NCI-H2227 (cell line): ENCODE data around the gene EXD3.
A peak's percentile ranks its signal among the peaks of the same experiment; 100 is the strongest.
"Not testable (repeated sequence)": the region's sequence is repeated elsewhere in the genome, so short reads cannot be mapped to it uniquely, and the experiment has no call there.

Source experiments
- DNase-seq: peaks from one replicate; lab custom pipeline; 2025; ENCODE audit not compliant: unreplicated experiment; lab: John Stamatoyannopoulos, UW

EXD3 gene, protein sequence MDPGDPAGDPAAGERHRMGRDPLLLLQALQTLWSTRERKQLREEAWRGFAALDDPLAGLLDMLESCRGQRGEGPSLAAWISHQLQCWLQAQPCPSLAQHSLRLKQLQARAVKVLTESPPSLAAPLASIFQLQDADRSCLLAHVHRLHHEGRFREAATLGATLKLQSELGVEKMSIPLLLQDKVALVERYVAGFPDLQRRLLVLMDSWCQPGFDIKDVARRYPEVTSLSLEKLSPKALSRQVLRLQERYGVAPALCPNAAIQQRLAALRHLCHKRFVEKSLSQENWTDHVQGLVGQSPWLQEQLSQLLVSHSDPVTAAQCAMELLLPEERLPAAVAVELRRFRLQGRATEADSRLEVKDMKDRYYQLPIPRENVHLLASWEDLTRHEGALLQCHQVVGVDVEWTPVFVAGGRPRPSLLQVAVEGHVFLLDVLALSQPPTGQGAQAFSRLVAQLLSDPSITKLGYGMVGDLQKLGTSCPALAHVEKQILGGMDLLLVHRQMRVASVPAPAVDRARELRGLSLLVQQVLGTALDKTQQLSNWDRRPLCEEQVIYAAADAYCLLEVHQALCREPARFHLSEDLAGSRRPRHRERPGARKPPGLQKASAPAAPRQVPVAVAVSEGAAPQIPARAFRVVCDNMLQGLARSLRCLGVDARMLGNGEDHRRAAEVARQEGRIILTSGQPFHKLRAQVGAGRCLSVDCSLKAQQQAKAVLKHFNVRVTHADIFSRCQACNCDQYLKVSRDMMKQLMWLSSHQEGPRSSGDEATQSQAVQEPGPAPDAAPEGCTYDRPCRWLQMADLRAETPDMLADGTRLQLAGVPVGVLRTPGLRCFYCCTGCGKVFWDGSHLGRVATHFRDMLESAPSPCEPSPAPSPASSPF

DNA sequence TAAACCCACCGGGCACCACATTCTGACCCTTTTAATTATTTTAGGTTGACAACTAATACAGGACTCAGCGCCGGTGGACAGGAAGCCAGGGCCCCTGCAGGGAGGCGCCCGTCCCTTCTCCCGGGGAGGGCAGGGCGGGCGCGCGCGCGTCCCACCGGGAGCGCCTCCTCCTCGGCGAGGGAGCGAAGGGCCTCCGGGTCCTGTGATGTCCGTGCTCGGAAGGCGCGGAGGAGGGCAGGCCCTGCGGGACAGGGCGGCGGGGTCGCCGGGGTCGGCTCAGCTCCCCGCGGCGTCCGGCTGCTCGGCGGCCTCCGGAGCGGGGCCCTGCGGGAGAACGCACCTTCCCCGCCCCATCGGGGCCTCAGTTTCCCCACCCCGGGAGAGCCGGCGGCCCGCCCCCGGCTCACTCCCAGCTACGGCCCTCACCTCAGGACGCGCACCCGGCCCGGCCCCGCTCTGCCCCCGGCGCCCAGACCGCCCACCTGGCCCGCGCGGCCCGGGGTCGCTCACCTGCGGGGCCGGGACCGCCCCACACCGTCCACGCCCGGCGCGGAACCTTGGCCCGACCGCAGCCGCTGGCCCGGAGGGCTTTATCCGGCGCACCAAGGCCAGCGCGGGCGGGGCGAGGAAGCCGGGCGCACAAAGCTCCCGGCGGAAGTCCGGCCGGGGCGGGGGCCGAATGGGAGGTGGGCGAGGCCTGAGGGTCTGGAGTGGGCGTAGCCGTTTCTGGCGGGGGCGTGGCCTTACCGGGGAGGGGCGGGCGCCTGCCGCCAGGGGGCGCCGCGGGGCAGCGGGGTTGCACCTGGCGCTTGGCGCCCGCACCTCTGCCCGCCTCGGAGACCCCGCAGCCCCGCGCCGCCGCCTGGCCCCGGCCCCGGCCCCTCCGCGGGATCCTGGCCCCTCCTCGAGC is at the start of gene EXD3, which contains the start of gene NOXA1:
EXD3 (minus strand) TSS at position 559 of the 910 bp plus-strand sequence. CDS start 27,805 bp downstream, outside the sequence.
NOXA1 (plus strand) TSS at position 790 of the 910 bp plus-strand sequence. CDS start 137 bp downstream, outside the sequence.
- peak; percentile 94 for DNase-seq

DNA sequence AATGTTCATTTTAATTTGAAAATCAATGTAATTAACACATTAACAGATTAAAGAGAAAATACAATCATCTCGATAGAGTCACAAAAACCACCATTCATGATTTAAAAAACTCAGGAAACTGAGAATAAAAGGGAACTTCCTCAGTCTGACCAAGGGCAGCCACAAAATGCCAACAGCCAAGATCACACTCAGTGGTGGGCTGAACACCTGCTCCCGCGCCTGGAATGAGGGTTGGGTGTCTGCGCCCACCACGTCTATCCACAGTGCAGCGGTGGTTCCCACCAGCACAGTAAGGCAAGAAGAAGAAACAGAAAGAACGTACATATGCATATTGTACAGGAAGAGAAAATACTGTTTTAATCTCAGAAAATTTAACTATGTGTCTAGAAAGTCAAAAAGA is 47.8 kb upstream of the EXD3 start:
- DNase-seq = no peak

DNA sequence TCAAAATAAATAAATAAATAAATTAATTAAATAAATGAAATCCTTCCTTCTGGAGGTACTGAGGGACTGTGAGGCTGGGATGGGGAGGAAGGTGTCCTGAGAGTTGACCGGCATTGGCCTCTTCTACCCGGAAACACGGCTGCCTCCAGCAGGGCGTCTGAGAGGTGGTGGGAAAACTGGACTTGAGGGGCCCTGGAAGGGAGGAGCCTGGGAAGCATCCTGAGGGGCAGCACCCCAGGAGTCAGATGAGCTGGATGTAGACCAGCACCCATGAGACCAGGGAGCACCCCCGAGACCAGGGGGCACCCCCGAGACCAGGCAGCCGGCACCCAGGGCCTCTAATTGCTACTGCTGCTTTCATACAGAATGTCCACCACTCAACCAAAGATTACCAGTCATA is 44.9 kb upstream of the EXD3 start:
- DNase-seq = no peak

DNA sequence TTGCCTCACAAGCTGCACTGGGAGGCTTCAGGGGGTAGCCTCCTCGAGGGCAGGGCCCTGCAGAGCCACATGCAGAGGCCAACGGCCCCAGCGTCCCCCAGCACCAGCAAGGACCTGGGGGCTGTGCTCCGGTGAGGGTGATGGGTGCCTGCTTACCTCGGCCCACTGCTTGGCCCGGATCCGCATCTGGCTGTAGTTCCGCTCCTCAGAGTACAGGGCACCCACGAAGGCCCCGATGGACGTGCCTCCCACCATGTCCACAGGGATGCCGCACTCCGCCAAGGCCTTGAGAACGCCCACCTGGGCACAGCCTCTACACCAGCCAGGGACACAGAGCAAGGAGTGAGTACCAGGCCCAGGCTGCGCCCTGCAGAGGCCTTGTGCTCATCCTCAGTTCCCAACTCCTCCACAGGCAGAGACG is 44.2 kb upstream of the EXD3 start:
- no peak for DNase-seq

DNA sequence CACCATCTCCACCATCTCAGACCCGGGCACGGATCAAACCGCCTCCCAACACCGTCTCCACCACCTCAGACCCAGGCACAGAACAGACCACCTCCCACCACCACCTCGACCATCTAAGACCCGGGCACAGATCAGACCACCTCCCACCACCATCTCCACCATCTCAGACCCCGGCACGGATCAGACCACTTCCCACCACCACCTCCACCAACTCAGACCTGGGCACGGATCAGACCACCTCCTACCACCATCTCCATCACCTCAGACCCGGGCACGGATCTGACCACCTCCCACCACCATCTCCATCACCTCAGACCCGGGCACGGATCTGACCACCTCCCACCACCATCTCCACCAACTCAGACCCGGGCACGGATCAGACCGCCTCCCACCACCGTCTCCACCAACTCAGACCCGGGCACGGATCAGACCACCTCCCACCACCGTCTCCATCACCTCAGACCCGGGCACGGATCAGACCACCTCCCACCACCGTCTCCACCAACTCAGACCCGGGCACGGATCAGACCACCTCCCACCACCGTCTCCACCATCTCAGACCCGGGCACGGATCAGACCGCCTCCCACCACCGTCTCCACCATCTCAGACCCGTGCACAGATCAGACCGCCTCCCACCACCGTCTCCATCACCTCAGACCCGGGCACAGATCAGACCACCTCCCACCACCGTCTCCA is 43.6 kb upstream of the EXD3 start:
- not testable (repeated sequence) for DNase-seq

DNA sequence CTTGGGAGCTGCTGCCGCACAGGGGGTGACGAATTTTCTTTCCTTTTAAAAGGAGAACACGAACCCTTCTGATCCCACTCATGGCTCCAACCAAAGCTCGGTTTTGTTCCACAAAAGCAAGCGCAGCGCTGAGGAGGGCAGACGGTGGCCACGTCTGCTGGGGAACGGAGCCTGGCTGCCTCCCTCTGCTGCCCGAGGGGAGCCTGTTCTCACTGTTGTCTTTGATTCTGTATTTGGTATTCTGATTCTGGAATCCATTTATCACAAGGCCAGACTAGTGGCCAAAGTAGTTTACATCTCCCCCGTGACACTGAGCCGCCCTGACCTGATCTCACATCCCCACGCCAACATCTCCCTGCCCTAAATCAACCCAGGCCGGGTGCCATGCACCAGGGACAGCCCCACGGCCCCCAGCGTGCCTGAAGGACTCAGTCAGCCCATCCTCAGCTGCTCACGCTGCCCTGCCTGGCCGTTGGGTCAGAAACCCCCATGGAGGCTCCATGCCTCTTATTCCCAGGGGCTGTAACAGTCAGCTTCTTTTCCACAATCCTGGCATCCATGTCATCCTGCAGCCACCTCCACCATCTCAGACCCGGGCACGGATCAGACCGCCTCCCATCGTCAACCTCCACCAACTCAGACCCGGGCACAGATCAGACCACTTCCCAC is 42.9 kb upstream of the EXD3 start:
- DNase-seq = no peak

DNA sequence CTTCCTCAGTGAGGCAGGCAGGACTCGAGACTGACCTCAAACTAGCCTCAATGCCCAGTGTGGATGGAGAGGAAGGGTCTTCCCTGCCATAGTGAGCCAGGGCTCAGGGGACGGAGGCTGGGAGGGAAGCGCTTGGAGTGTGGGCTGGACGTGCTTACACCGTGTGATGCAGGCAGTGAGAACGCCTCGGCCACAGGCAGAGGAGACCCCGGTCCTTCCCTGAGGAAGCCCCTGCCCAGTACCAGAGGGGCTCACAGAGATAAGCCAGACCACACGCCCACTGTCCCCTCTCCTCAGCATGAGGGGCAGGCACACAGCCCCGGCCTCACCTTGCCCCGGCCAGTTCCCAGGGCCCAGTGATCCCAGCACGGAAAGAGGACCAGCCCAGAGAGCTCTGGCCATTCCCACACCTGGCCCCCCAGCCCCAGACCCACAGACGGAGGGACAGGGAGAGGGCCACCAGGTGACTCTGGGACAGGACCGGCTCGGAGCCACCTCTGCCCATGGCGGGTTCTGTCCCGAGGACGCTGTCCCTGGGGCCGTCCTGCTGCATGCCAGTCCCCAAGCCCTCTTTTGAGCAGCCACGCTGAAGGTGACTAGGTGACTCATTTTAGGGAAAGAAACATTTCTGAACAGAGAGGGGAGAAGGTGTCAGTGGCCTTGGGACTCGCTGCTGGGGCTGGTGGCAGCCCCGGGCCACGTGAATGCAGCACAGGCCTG is 42.2 kb upstream of the EXD3 start:
- no peak for DNase-seq

DNA sequence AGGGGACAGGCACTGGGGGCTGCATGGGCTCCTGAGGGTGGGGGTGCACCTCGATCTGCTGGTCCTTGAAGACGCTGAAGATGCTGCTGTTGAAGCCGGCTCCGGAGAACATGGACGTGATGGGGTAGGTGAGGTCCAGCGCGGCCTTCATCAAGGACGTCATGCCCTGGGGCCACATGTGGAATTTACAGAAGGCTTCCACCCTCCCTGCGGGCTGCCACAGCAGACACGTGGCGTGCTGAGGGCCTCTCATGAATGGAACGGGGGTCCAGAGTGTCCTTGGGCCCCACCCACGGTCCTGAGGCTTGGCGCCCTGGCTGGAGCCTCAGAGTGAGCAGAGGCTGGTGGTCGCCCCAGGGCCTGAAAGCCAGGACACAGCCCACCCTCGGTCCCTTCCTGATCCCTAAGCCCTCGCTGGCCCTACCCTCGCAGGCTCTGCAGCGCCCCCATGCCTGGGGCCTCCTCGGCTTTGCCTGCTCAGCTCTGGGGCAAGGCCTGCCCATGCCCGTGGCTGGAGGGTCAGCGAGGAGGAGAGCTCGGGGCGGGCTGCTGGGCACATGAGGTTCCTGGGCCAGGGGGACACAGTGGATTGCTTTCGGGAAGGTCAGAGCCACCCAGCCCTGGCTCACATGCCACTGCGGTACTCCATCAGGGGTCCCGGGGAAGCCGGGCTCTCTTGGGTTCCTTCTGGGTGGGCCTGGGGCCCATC is 41.5 kb upstream of the EXD3 start:
- DNase-seq = no peak

DNA sequence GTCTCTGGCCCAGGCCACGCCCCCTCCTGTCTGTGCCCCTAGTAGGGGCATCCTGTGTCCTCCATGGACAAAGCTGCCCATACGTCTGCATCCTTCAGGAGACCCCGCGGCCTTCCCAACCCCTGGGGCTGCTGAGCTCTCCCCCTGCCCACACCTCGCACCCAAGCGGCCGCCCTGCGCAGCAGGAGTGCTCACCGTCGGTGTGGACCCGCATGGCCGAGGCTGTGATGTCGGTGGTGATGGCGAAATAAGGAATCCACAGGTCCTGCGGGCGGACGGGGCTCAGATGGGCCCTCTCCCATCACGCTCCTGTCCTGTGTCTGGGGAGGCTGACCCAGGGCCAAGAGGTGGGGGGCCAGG is 40.9 kb upstream of the EXD3 start:
- DNase-seq = no peak

DNA sequence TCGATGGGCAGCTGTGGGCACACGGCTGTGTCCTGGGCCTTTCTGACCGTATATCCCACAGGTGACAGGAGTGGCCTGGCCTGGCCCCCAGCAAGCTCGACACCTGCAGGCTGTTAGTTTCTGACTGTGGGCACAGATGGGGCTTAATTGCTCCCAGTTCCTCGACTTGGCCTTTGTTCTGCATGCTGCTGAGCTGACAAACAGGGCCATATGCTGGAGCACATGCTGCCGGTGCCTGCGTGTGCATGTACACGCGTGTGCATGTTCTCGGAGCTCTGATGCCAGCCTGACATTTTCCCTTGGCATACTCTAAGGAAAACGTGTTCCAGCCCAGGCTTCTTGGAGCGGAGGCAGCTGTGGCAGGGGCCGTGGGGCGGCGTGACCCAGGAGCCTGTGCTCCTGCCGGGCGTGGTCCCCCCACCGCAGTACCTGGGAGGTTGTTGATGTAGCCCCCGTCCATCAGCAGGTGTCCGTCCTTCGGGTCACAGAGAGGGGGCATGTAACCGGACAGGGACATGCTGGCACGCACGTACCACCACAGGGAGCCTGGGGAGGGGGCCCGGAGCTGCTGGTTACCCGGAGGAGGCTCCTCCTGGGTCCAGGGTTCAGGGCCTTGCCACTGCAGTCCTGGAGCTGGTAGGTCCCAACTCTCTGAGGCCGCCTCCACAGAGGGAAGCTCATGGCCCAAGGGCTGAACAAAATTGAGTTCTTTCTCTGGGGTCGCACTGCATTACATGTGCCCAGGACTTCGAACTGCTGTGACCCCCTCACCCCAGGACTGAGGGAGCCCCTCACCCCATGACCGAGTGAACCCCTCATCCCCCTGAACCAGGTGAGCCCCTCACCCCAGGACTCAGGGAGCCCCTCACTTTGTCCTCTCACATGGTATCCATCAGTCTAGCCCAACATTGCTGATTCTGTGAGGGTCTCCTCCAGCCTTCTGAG is 40.3 kb upstream of the EXD3 start:
- DNase-seq = no peak

DNA sequence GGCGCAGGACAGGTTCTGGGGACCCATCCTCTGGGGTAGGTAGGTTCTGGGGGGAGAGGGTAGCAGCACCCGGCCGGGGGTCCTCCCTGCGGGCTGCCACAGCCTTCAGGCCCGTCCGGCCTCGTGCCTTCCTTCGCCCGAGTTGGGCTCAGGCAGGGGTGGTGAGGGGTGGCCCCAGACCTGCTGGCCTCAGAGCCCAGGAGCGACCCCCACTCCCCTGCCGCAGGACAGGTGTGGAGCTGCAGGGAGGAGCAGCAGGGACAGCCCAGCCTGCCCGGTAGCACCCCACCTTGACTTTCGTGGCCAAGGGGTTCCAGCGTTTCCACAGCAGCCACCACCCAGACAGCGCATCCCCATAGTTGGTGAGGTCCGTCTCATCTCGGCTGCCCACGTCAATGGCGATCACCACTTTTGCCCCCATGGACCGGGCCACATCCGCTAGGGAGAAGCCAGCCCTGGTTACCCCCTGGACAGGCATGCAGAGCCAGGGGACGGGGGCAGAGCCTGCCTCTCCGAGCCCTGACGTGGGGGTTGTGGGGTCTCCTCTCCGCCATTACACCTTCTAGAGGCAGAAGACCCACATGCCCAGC is 39.5 kb upstream of the EXD3 start:
- DNase-seq = no peak

DNA sequence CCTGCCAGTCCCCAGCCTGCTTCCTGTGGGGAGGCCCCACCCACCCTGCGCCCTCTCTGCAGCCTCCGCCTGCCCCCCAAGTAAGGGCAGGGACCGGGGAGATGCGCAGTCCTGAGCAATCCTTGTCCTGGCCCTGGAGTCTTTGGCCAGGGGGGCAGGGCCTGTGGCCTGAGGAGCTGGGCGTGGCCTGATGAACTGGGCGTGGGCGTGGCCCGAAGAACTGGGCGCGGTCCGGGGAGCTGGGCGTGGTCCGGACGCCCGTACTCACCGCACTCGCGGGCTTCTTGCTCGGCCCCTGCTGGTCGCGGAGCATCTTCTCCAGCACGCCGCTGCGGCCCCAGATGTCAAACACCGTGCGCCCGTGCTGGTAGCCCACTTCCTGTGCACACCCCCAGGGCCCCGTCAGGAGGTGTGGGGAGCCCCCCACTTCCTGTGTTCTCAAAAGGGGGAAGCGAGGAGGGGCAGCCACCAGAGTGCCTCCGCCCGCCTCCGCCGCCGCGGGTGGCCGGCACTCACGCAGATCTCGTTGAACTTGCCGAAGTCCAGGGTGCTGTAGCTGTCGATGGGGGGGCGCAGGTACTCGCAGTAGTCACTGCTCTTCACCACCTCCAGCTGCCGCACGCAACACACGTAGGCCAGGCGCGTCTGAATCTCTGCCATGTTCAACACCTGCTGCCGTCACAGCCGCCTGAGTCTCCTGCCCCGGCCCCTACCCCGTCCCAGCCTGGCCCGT is 38.9 kb upstream of the EXD3 start:
- no peak for DNase-seq

DNA sequence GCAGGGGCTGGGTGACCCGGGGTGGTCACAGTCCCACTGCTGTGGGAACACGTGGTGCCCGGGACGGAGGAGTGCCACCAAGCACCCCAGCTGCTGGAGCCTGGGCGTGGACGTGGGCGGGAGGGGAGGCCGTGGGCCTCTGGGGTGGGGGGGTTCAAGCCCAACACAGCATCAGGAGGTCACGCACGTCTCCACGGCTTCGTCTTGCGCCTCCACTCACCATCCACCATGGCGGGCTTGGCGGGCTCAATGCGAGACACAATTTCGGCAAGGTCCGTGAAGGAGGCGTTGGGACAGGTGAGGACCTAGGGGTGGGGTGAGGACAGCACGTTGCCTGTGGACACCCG is 38.3 kb upstream of the EXD3 start:
- no peak for DNase-seq

DNA sequence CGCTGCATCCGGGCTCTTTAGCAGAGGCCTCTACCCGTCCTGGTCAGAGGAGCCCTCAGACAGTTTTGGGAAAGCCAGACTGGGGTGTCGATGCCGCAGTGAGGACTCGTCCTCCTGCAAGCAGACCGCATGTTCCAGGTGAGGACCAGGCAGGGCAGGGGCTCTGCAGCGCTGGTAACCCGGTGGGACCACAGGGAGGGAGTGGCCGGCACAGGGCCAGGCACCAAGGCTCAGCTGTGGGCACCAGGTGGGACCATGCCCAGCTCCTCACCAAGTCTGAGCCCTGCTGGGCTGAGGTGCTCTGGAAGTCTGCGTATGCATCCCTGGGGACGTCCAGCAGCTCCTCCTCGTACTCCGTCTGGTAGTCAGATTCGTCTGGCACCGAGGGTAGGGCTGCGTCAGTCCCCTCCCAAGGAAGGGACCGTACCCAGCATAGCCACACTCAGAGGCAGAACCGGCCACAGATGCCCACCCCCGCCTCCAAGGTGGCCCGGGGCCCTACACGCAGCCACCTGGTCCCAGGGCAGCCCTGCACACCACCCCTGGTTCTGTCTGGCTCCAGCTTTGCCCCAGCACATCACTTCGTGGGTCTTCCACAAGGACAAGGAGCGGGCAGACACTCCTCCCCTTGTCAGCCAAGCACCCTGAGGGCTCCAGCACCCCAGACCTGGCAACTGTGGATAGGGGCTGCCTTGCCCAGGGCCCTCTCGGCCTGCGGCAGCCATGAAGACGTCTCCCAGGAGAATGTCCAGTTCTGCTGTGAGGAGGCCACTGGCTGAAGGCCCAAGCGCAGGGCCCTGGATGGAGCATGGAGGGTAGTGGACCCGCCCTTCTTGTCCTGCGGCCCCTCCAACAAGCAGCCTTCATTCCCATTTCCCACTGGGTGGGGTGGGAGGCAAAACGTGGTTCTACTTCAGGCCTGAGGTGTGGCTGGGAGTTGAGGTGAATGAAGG is 37.7 kb upstream of the EXD3 start:
- DNase-seq = no peak

DNA sequence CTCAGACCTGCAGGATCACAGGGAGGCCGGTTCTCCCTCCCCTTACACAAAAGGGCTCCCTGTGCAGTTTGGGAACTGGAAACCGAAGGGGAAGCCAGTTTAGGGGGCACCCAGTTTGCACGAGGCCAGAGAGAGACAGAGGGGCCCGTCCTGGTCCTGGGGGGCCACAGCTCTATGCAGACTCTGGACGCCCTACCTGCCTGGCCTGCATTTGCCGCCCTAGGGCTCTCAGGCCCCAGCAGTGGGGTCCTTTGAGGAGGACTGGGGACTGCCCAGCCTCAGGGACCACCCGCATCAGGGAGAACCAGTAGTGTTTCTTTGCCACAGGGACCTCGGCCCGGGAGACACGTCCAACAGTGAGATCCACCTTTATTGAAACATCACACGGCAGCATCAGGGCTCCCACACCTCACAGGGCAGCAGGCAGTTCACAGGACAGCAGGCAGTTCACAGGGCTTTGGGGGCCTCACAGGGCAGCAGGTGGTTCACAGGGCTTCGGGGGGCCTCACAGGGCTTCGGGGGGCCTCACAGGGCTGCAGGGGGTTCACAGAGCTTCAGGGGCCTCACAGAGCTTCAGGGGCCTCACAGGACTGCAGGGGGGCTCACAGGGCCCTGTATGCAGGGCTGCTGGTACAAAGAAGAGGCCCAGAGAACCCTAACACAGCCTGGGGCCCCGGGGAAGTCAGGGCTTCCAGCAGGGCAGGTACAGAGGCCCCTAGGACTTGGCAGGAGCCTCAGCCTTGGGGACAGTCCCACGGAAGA is 36.8 kb upstream of the EXD3 start:
- DNase-seq = no peak
